Ovary (tissue), 1 donor: Measurements from ENCODE around the gene MACIR.

Experiments used
- EP300 ChIP-seq: sonication (generic); formaldehyde crosslinking; IDR thresholded peaks from one replicate; pipeline ENCODE4 v1.6.1; 2017; ENCODE audit warnings: antibody characterized with exemption
- POLR2A ChIP-seq: fragments of 450-650 bp; IDR thresholded peaks from one replicate; pipeline ENCODE4 v1.6.1; 2017; ENCODE audit warnings: antibody characterized with exemption, mild to moderate bottlenecking, moderate library complexity

GRCh38 chr5:103327893-103328292, 69.3 kb downstream of the MACIR start:
- TF ChIP-seq POLR2A (no peak), EP300 (no peak)
